Liver (tissue), 9 donors: ENCODE measurements around the gene LCN2. TPM values are rescaled to one million over a fixed set of nuclear protein-coding genes. Genes with fewer than 3 reads are reported as not detected.

ENCODE experiments used
- DNase-seq: peaks from one replicate; pipeline ENCODE4 v3.0.0-alpha.2; 2017; ENCODE audit warnings: low spot score
- H3K27ac ChIP-seq, 2 donors: one replicate each; pipeline ENCODE4 v1.7.0; 2013; ENCODE audit warnings: inconsistent platforms in 2 of 2, low read length in 2 of 2, control low read depth in 1 of 2, low read depth in 1 of 2, mild to moderate bottlenecking in 1 of 2
- H3K27me3 ChIP-seq, 4 donors: one replicate each; pipeline versions ENCODE4 v1.6.1 to v1.7.0; 2013; ENCODE audit warnings: low read length in 3 of 4, inconsistent platforms in 1 of 4, mild to moderate bottlenecking in 1 of 4, moderate library complexity in 1 of 4; ENCODE audit not compliant: control insufficient read depth in 4 of 4, insufficient read depth in 4 of 4
- H3K36me3 ChIP-seq, 4 donors: one replicate each; pipeline versions ENCODE4 v1.6.1 to v1.7.0; 2013; ENCODE audit warnings: low read length in 3 of 4, mild to moderate bottlenecking in 3 of 4, low read depth in 1 of 4, moderate library complexity in 1 of 4; ENCODE audit not compliant: control insufficient read depth in 4 of 4, insufficient read depth in 3 of 4
- H3K4me1 ChIP-seq, 4 donors: one replicate each; pipeline versions ENCODE4 v1.6.1 to v1.7.0; 2013; ENCODE audit warnings: low read length in 3 of 4, mild to moderate bottlenecking in 3 of 4, moderate library complexity in 1 of 4; ENCODE audit not compliant: control insufficient read depth in 4 of 4, insufficient read depth in 4 of 4
- H3K4me3 ChIP-seq, 3 donors: one replicate each; pipeline versions ENCODE4 v1.6.1 to v1.7.0; 2013; ENCODE audit warnings: low read length in 3 of 3, control low read depth in 1 of 3, low read depth in 1 of 3, mild to moderate bottlenecking in 1 of 3
- H3K9ac ChIP-seq, 2 donors: one replicate each; pipeline ENCODE4 v1.7.0; 2013; ENCODE audit warnings: low read length in 2 of 2, mild to moderate bottlenecking in 2 of 2, moderate library complexity in 2 of 2, control low read depth in 1 of 2, low read depth in 1 of 2
- H3K9me3 ChIP-seq, 4 donors: one replicate each; pipeline versions ENCODE4 v1.6.1 to v1.7.0; 2013; ENCODE audit warnings: low read length in 3 of 4; ENCODE audit not compliant: control insufficient read depth in 4 of 4
- ATF3 ChIP-seq: IDR thresholded peaks from 2 replicates; pipeline ENCODE4 v1.6.1; 2016; ENCODE audit warnings: antibody characterized with exemption
- CTCF ChIP-seq: fragments of 150-350 bp; IDR thresholded peaks from 2 replicates; pipeline ENCODE4 v1.5.1; 2017; ENCODE audit warnings: improper control_type of control experiment, low read depth, low read length; ENCODE audit not compliant: missing input control
- HNF4A ChIP-seq, 2 donors: conservative IDR thresholded peaks; 2 replicates each; pipeline ENCODE4 v1.6.1; 2016; ENCODE audit warnings: antibody characterized with exemption in 2 of 2, mild to moderate bottlenecking in 2 of 2
- HNF4G ChIP-seq: IDR thresholded peaks from 2 replicates; pipeline ENCODE4 v1.6.1; 2016; ENCODE audit warnings: antibody characterized with exemption
- JUND ChIP-seq, 2 donors: IDR thresholded peaks; 2 replicates each; pipeline ENCODE4 v1.6.1; 2016; ENCODE audit warnings: antibody characterized with exemption in 2 of 2
- MAX ChIP-seq: IDR thresholded peaks from 2 replicates; pipeline ENCODE4 v1.6.1; 2016; ENCODE audit warnings: antibody characterized with exemption
- NR2F2 ChIP-seq: IDR thresholded peaks from 2 replicates; pipeline ENCODE4 v1.6.1; 2016; ENCODE audit warnings: antibody characterized with exemption
- RAD21 ChIP-seq, 2 donors: IDR thresholded peaks; 2 replicates each; pipeline ENCODE4 v1.6.1; 2016; ENCODE audit warnings: antibody characterized with exemption in 2 of 2, mild to moderate bottlenecking in 2 of 2
- RXRA ChIP-seq, 2 donors: IDR thresholded peaks; 2 replicates each; pipeline ENCODE4 v1.6.1; 2017 to 2018; ENCODE audit warnings: antibody characterized with exemption in 2 of 2, mild to moderate bottlenecking in 1 of 2
- SP1 ChIP-seq: IDR thresholded peaks from 2 replicates; pipeline ENCODE4 v1.6.1; 2018; ENCODE audit warnings: antibody characterized with exemption, mild to moderate bottlenecking
- TAF1 ChIP-seq: conservative IDR thresholded peaks from 2 replicates; pipeline ENCODE4 v1.6.1; 2016; ENCODE audit warnings: antibody characterized with exemption, mild to moderate bottlenecking
- ZBTB33 ChIP-seq: IDR thresholded peaks from 2 replicates; pipeline ENCODE4 v1.6.1; 2016; ENCODE audit warnings: antibody characterized with exemption
- WGBS: extraction: QIAGEN DNeasy Blood & Tissue Kit; methylation state at CpG from one replicate; pipeline ENCODE4 v1.1.7; 2013; 5-methylcytosine and 5-hydroxymethylcytosine counted together
- polyA plus RNA-seq, 2 donors: library from polyadenylated mRNA; stranded (reverse) in 1 of 2; unstranded in 1 of 2; fragments of 200-250 nt in 1 of 2; fragments of >200 nt in 1 of 2; fragmentation: Nextera tagmentation in 1 of 2; extraction: Ambion mirVana in 1 of 2; gene quantifications; one replicate each; pipeline versions ENCODE4 v1.2.1 to v1.2.3, GENCODE V29; 2013 to 2015
- total RNA-seq, 2 donors: library from RNA; depleted of rRNA; stranded (reverse); fragments of >200 nt; gene quantifications; one replicate each; pipeline ENCODE4 v1.2.3, GENCODE V29; 2014
- donor health status: healthy.
- donor health status: healthy.
- donor health status: healthy.
- donor health status: healthy.
- donor health status: healthy.

Gene LCN2
- total and polyA plus RNA-seq, 4 donors: 7.0 to 64.5 (median 10.4) TPM

- H3K9me3 ChIP-seq: no peaks in the 10 kb centered on the region
- H3K36me3 ChIP-seq: peaks cover 3 to 20% (median 7%) of the 10 kb centered on the region in 4 donors
- H3K4me3 ChIP-seq: no peak overlapping the region
- TF ChIP-seq SP1: peak; percentile 23
- TF ChIP-seq HNF4A (conservative IDR thresholded peaks at IDR 0.05): peak; percentile 47 to 68
- TF ChIP-seq RXRA (IDR thresholded peaks at IDR 0.05): peak in 1 of 2 donors; percentile 1
- TF ChIP-seq RAD21 (IDR thresholded peaks at IDR 0.05): no peak
- peaks cover 13 to 34% (median 23%) of the 10 kb centered on the region in 4 donors for H3K4me1 ChIP-seq
- no peaks in the 10 kb centered on the region for H3K27me3 ChIP-seq
- 46% methylated on average over 10 of the region's 10 CpGs for WGBS
- H3K9ac ChIP-seq: no peak overlapping the region
- no peak overlapping the region for H3K27ac ChIP-seq
- DNase-seq: no peak
Measured at GRCh38 chr9:128125580-128126354, 23.5 kb upstream of the LCN2 start.

GRCh38 chr9:128127568-128127989 lies 21.7 kb upstream of the LCN2 start, which contains the start of gene PTGES2:
TSS of gene PTGES2 (minus strand) at chr9:128127729. CDS start at chr9:128127717, 12 bp downstream.
- peak within 1 kb of the TSS; percentile 92 to 93 for H3K9ac ChIP-seq
- WGBS: under 1% methylated on average over 56 of the region's 56 CpGs
- peak within 1 kb of the TSS; percentile 88 to 96 (median 95) for H3K4me3 ChIP-seq
- DNase-seq: peak; percentile 87
- H3K27ac ChIP-seq: peak within 1 kb of the TSS; percentile 98 to 99
- H3K4me1 ChIP-seq: peaks cover 13 to 34% (median 23%) of the 10 kb centered on the region in 4 donors
- H3K27me3 ChIP-seq: no peaks in the 10 kb centered on the region
- TF ChIP-seq TAF1 (no peak), NR2F2 (no peak), JUND (IDR thresholded peaks at IDR 0.05) (no peak), HNF4G (no peak), ATF3 (no peak), MAX (no peak), CTCF (no peak), ZBTB33 (no peak)
- no peaks in the 10 kb centered on the region for H3K9me3 ChIP-seq
- H3K36me3 ChIP-seq: peaks cover under 1 to 7% (median 6%) of the 10 kb centered on the region in 4 donors
